HCT116 (cell line): ENCODE results near the gene RILPL1. TPM values are rescaled to one million over a fixed set of nuclear protein-coding genes. Genes with fewer than 3 reads are reported as not detected.

Experiments used
- ATAC-seq: fragments of 200-7000 bp; cut with Tn5 transposase; 2 replicates; pipeline ENCODE4 v1.9.1; 2020; ENCODE audit warnings: mild to moderate bottlenecking, moderate library complexity
- BruUV-seq: library from RNA; stranded (reverse); fragments of 400-500 nt; replicated peaks from 2 replicates; lab custom pipeline; 2021; lab: Mats Ljungman, UMichigan
- CTCF ChIA-PET: fragments of 300-600 bp; sonication (Branson Sonifier 250); formaldehyde crosslinking; loops from one replicate; lab custom pipeline; 2021; ENCODE audit warnings: antibody characterized with exemption; lab: Charles Lee
- POLR2A ChIA-PET: fragments of 300-600, 350-600 bp; sonication (Branson Sonifier 250); formaldehyde crosslinking; loops from one replicate; lab custom pipeline; 2021; ENCODE audit warnings: antibody characterized with exemption; lab: Charles Lee
- RAD21 ChIA-PET, 2 experiments: fragments of 300-600 bp; sonication (Branson Sonifier 250); formaldehyde crosslinking; loops; one replicate each; lab custom pipeline; 2023; ENCODE audit warnings: low total read pairs in 2 of 2; ENCODE audit not compliant: uncharacterized antibody in 2 of 2, unreplicated experiment in 2 of 2, low non-redundant PET in 1 of 2; lab: Charles Lee
- DNase-seq: peaks from one replicate; pipeline ENCODE4 v3.0.0-alpha.2; 2010; ENCODE audit warnings: low read depth, low spot score
- H2AFZ ChIP-seq: fragments of 200-600 bp; shearing (Covaris generic), sonication (generic); 2 replicates; pipeline ENCODE4 v1.6.1; 2017; ENCODE audit warnings: low read depth, mixed run types, mixed read lengths, antibody characterized with exemption, low read length; ENCODE audit not compliant: poor library complexity, severe bottlenecking
- H3K27ac ChIP-seq: 2 replicates; pipeline ENCODE4 v1.5.1; 2012; ENCODE audit warnings: low read depth, low read length
- H3K27me3 ChIP-seq: fragments of 200-600 bp; sonication (generic); 2 replicates; pipeline ENCODE4 v1.6.1; 2016; ENCODE audit warnings: mixed run types, low read length, mixed read lengths; ENCODE audit not compliant: insufficient read depth
- H3K36me3 ChIP-seq, 2 experiments: fragments of 200-500 bp in 1 of 2; fragments of 200-600 bp in 1 of 2; sonication (Bioruptor generic) in 1 of 2; sonication (generic) in 1 of 2; 2 replicates each; pipeline versions ENCODE4 v1.5.1 to v1.6.1; 2014 to 2016; ENCODE audit warnings: low read length in 2 of 2, inconsistent platforms in 1 of 2, mixed read lengths in 1 of 2, mixed run types in 1 of 2; ENCODE audit not compliant: insufficient read depth in 2 of 2, control insufficient read depth in 1 of 2
- H3K4me1 ChIP-seq, 2 experiments: fragments of 200-600 bp in 1 of 2; sonication (generic) in 1 of 2; 2 replicates each; pipeline versions ENCODE4 v1.5.1 to v1.6.1; 2012 to 2017; ENCODE audit warnings: low read length in 2 of 2, inconsistent platforms in 1 of 2, mild to moderate bottlenecking in 1 of 2, mixed read lengths in 1 of 2, mixed run types in 1 of 2, moderate library complexity in 1 of 2; ENCODE audit not compliant: insufficient read depth in 2 of 2, control insufficient read depth in 1 of 2
- H3K4me2 ChIP-seq: fragments of 200-600 bp; sonication (generic); 2 replicates; pipeline ENCODE4 v1.6.1; 2017; ENCODE audit warnings: mixed run types, low read length, mixed read lengths
- H3K4me3 ChIP-seq, 2 experiments: fragments of 200-600 bp in 1 of 2; sonication (generic) in 1 of 2; replicated peaks in 1 of 2; 2 replicates each; pipeline ENCODE4 v1.5.1; 2011 to 2016; ENCODE audit warnings: low read length in 2 of 2, control low read depth in 1 of 2, low read depth in 1 of 2, mild to moderate bottlenecking in 1 of 2, mixed read lengths in 1 of 2, mixed run types in 1 of 2
- H3K79me2 ChIP-seq: fragments of 200-600 bp; sonication (generic); 2 replicates; pipeline ENCODE4 v1.6.1; 2017; ENCODE audit warnings: mild to moderate bottlenecking, mixed run types, low read length, moderate library complexity, mixed read lengths; ENCODE audit not compliant: insufficient read depth
- H3K9ac ChIP-seq: fragments of 200-600 bp; sonication (generic); 2 replicates; pipeline ENCODE4 v1.6.1; 2016; ENCODE audit warnings: low read length, mixed read lengths
- H3K9me2 ChIP-seq: fragments of 200-600 bp; sonication (generic), shearing (Covaris generic); 2 replicates; pipeline ENCODE4 v1.6.1; 2017; ENCODE audit warnings: mixed run types, mild to moderate bottlenecking, moderate library complexity; ENCODE audit not compliant: insufficient read depth
- H3K9me3 ChIP-seq, 2 experiments: fragments of 200-500 bp in 1 of 2; fragments of 200-600 bp in 1 of 2; sonication (Bioruptor generic) in 1 of 2; sonication (generic) in 1 of 2; 2 replicates each; pipeline ENCODE4 v1.6.1; 2014 to 2017; ENCODE audit warnings: low read length in 2 of 2, mixed read lengths in 2 of 2, inconsistent platforms in 1 of 2, low read depth in 1 of 2, mild to moderate bottlenecking in 1 of 2, mixed run types in 1 of 2, moderate library complexity in 1 of 2; ENCODE audit not compliant: control insufficient read depth in 1 of 2, insufficient read depth in 1 of 2
- H4K20me1 ChIP-seq: fragments of 200-600 bp; sonication (generic), shearing (Covaris generic); 2 replicates; pipeline ENCODE4 v1.6.1; 2017; ENCODE audit warnings: mixed run types, mild to moderate bottlenecking, moderate library complexity; ENCODE audit not compliant: insufficient read depth
- CEBPB ChIP-seq: IDR thresholded peaks from 2 replicates; pipeline ENCODE4 v1.6.1; 2012; ENCODE audit warnings: low read depth
- CTCF ChIP-seq, 3 experiments: fragments of 200-600 bp in 1 of 3; sonication (generic) in 1 of 3; IDR thresholded peaks in 2 of 3; conservative IDR thresholded peaks in 1 of 3; 2 replicates each; pipeline ENCODE4 v1.5.1; 2012 to 2017; ENCODE audit warnings: low read depth in 2 of 3, low read length in 2 of 3, antibody characterized with exemption in 1 of 3, borderline replicate concordance in 1 of 3, control low read depth in 1 of 3, mild to moderate bottlenecking in 1 of 3, mixed read lengths in 1 of 3, mixed run types in 1 of 3, moderate library complexity in 1 of 3; ENCODE audit not compliant: insufficient read depth in 1 of 3
- EGR1 ChIP-seq: IDR thresholded peaks from 2 replicates; pipeline ENCODE4 v1.6.1; 2012; ENCODE audit warnings: low read depth
- ELF1 ChIP-seq: IDR thresholded peaks from 2 replicates; pipeline ENCODE4 v1.6.1; 2012; ENCODE audit warnings: low read depth, borderline replicate concordance
- EZH2 ChIP-seq: fragments of 200-600 bp; sonication (generic); IDR thresholded peaks from 2 replicates; pipeline ENCODE4 v1.6.1; 2017; ENCODE audit warnings: antibody characterized with exemption, mixed run types
- FOSL1 ChIP-seq: IDR thresholded peaks from 2 replicates; pipeline ENCODE4 v1.6.1; 2012; ENCODE audit warnings: low read depth
- MAX ChIP-seq: IDR thresholded peaks from 2 replicates; pipeline ENCODE4 v1.6.1; 2012
- POLR2A ChIP-seq: IDR thresholded peaks from 2 replicates; pipeline ENCODE4 v1.7.0; 2011; ENCODE audit warnings: borderline replicate concordance; ENCODE audit not compliant: insufficient read depth, insufficient read length; ENCODE audit errors: extremely low read depth
- POLR2AphosphoS5 ChIP-seq: IDR thresholded peaks from 2 replicates; pipeline ENCODE4 v1.6.1; 2011; ENCODE audit warnings: mild to moderate bottlenecking, low read depth, low read length, moderate library complexity
- REST ChIP-seq: IDR thresholded peaks from 2 replicates; pipeline ENCODE4 v1.6.1; 2012; ENCODE audit warnings: low read depth
- TCF7L2 ChIP-seq: IDR thresholded peaks from 2 replicates; pipeline ENCODE4 v1.7.0; 2011; ENCODE audit warnings: borderline replicate concordance, inconsistent platforms; ENCODE audit not compliant: insufficient read depth, insufficient read length; ENCODE audit errors: extremely low read depth
- YY1 ChIP-seq: IDR thresholded peaks from 2 replicates; pipeline ENCODE4 v1.6.1; 2011; ENCODE audit warnings: low read length, low read depth, moderate library complexity, mild to moderate bottlenecking; ENCODE audit not compliant: insufficient replicate concordance; ENCODE audit errors: extremely low read depth
- ZFX ChIP-seq: fragments of 450-650 bp; IDR thresholded peaks from 2 replicates; pipeline ENCODE4 v1.6.1; 2017
- ZNF274 ChIP-seq: fragments of 200-500 bp; sonication (Bioruptor generic); IDR thresholded peaks from 2 replicates; pipeline ENCODE4 v1.6.1; 2014; ENCODE audit warnings: mild to moderate bottlenecking, low read depth, low read length, inconsistent platforms
- intact Hi-C: fragments of 100-400 bp; cut with micrococcal nuclease; formaldehyde crosslinking; loops from 2 replicates; pipeline ENCODE4 v1.10.0; 2022
- total RNA-seq: library from RNA; stranded (reverse); gene quantifications from one replicate; pipeline ENCODE4 v1.2.1, GENCODE V29; 2021; ENCODE audit not compliant: unreplicated experiment

RILPL1 gene
- total RNA-seq, 1 experiment from 2014 or later, result 11.8 TPM

GRCh38 chr12:123572391-123572790, 38.9 kb upstream of the RILPL1 start:
- CTCF ChIA-PET, result no interaction called here
- Histone ChIP-seq H4K20me1 (no peaks in the 10 kb centered on the region), H3K4me1 (peaks cover 12 to 23% of the 10 kb centered on the region in 2 experiments; a peak in 3 of 4 replicates), H3K4me2 (no peak overlapping the region), H3K4me3 (no peak overlapping the region), H2AFZ (no peak overlapping the region), H3K9ac (no peak overlapping the region), H3K79me2 (no peaks in the 10 kb centered on the region), H3K27ac (no peak overlapping the region), H3K9me3 (peaks cover 0 to 6% of the 10 kb centered on the region in 2 experiments; a peak in 1 of 4 replicates), H3K36me3 (no peaks in the 10 kb centered on the region), H3K27me3 (no peaks in the 10 kb centered on the region)
- BruUV-seq, result no TSS peak
- intact Hi-C loops, result no loop called here
- POLR2A ChIA-PET, result no interaction called here
- RAD21 ChIA-PET, result no interaction called here
- no peak for ATAC-seq
- TF ChIP-seq POLR2AphosphoS5 (no peak), EZH2 (no peak), MAX (no peak), POLR2A (no peak), ELF1 (no peak), TCF7L2 (no peak), CTCF (IDR thresholded peaks at IDR 0.05 in 2 of 3, conservative IDR thresholded peaks at IDR 0.05 in 1 of 3; ENCODE audit: borderline replicate concordance in 1 of 3, insufficient read depth in 1 of 3, low read depth in 2 of 3, low read length in 2 of 3) (no peak), REST (no peak), FOSL1 (no peak), CEBPB (no peak), ZNF274 (no peak), EGR1 (no peak), ZFX (no peak), YY1 (no peak)
- TF ChIP-seq, all 23 proteins: peak for 0
- no peaks in the 10 kb centered on the region for H3K9me2 ChIP-seq
- no peak for DNase-seq
